ENCODE results near the gene SYVN1.
A peak's percentile ranks its signal among the peaks of the same experiment; 100 is the strongest.
"Not testable (repeated sequence)": the region's sequence is repeated elsewhere in the genome, so short reads cannot be mapped to it uniquely, and the experiment has no call there.

The SYVN1 gene

GRCh38 chr11:65125197-65126056 is 8.9 kb downstream of the SYVN1 start:
- no peak for DNase-seq

- DNase-seq = no peak
Measured at GRCh38 chr11:65124480-65125196, 9.7 kb downstream of the SYVN1 start.

- DNase-seq = peak; percentile 99
Measured at GRCh38 chr11:65121865-65122696, 12.2 kb downstream of the SYVN1 start, which contains the start of the genes FAU and MRPL49. Gene FAU (minus strand): TSS chr11:65122134. CDS start chr11:65121813, 321 bp downstream. Gene MRPL49 (plus strand): TSS chr11:65122321. CDS start chr11:65122347, 26 bp downstream.

- DNase-seq = peak; percentile 37
Measured at GRCh38 chr11:65121447-65121864, 12.9 kb downstream of the SYVN1 start.

- DNase-seq = no peak
Measured at GRCh38 chr11:65120831-65121230, 13.5 kb downstream of the SYVN1 start.

- DNase-seq = no peak
Measured at GRCh38 chr11:65119670-65119995, 14.7 kb downstream of the SYVN1 start.

GRCh38 chr11:65118891-65119669 is 15.2 kb downstream of the SYVN1 start:
- not testable (repeated sequence) for DNase-seq

GRCh38 chr11:65118097-65118837 is 16.1 kb downstream of the SYVN1 start:
- DNase-seq = no peak

GRCh38 chr11:65117206-65118096 is 16.9 kb downstream of the SYVN1 start, which contains the start of gene ZNHIT2:
Gene ZNHIT2 (minus strand): TSS chr11:65117701. CDS start chr11:65117653, 48 bp downstream.
- DNase-seq = peak; percentile 99

- DNase-seq = no peak
Measured at GRCh38 chr11:65116370-65117205, 17.7 kb downstream of the SYVN1 start.

- DNase-seq = no peak
Measured at GRCh38 chr11:65115361-65116082, 18.8 kb downstream of the SYVN1 start.

GRCh38 chr11:65114538-65115171 is 19.7 kb downstream of the SYVN1 start:
- no peak for DNase-seq

- no peak for DNase-seq
Measured at GRCh38 chr11:65113839-65114238, 20.5 kb downstream of the SYVN1 start.

- DNase-seq = no peak
Measured at GRCh38 chr11:65113361-65113756, 21.0 kb downstream of the SYVN1 start.

GRCh38 chr11:65112546-65113360 is 21.6 kb downstream of the SYVN1 start:
- peak; percentile 84 for DNase-seq

GRCh38 chr11:65111744-65112545 is 22.4 kb downstream of the SYVN1 start, which contains the start of gene TM7SF2:
Gene TM7SF2 (plus strand): TSS chr11:65111872. CDS start chr11:65112016, 144 bp downstream.
- DNase-seq = peak; percentile 98

Measured in OCI-M1 (cell line).